ENCODE results near the gene KCNK15. TPM values are rescaled to one million over a fixed set of nuclear protein-coding genes. Genes with fewer than 3 reads are reported as not detected.

The KCNK15 gene
- total and polyA plus RNA-seq, 4 donors: 0.08 to 0.11 (median 0.08) TPM; not detected in 1

DNA sequence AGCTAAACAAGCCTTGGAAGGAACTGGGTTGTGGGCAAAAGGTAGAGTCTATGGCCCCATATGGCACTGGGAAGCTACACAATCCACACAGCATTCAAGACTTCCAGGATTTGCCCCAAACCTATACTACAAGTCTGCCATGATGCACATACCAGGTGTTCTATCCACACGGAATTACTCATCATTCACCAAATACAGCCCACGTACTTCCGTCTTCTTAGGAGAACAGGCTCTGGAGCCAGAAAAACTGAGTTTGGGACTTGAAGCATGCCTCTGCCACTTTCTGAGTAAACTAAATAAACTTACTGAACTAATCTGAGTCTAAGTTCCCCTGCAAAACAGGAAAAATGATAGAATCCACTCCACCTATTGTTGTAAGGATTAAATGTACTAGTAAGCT is 36.1 kb downstream of the KCNK15 start:
- 81% methylated on average over 3 of the region's 3 CpGs for WGBS
- no peak overlapping the region for H3K27ac ChIP-seq (ENCODE audit: low read depth in 1 of 2, low read length in 2 of 2)
- H3K9ac ChIP-seq (ENCODE audit: low read depth in 1 of 2, low read length in 2 of 2): no peak overlapping the region
- H3K27me3 ChIP-seq (ENCODE audit: control insufficient read depth in 4 of 4, insufficient read depth in 4 of 4, low read length in 3 of 4): peaks cover 0 to 11% (median under 1%) of the 10 kb centered on the region in 4 donors
- no peak for TF ChIP-seq FOXA1 (IDR thresholded peaks at IDR 0.05)
- TF ChIP-seq, protein P1, sequence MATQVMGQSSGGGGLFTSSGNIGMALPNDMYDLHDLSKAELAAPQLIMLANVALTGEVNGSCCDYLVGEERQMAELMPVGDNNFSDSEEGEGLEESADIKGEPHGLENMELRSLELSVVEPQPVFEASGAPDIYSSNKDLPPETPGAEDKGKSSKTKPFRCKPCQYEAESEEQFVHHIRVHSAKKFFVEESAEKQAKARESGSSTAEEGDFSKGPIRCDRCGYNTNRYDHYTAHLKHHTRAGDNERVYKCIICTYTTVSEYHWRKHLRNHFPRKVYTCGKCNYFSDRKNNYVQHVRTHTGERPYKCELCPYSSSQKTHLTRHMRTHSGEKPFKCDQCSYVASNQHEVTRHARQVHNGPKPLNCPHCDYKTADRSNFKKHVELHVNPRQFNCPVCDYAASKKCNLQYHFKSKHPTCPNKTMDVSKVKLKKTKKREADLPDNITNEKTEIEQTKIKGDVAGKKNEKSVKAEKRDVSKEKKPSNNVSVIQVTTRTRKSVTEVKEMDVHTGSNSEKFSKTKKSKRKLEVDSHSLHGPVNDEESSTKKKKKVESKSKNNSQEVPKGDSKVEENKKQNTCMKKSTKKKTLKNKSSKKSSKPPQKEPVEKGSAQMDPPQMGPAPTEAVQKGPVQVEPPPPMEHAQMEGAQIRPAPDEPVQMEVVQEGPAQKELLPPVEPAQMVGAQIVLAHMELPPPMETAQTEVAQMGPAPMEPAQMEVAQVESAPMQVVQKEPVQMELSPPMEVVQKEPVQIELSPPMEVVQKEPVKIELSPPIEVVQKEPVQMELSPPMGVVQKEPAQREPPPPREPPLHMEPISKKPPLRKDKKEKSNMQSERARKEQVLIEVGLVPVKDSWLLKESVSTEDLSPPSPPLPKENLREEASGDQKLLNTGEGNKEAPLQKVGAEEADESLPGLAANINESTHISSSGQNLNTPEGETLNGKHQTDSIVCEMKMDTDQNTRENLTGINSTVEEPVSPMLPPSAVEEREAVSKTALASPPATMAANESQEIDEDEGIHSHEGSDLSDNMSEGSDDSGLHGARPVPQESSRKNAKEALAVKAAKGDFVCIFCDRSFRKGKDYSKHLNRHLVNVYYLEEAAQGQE (IDR thresholded peaks at IDR 0.05): no peak
- TF ChIP-seq ZBTB33 (IDR thresholded peaks at IDR 0.05): no peak
- no peak for TF ChIP-seq GABPA (IDR thresholded peaks at IDR 0.05 in 1 of 2, conservative IDR thresholded peaks at IDR 0.05 in 1 of 2)
- no peak for TF ChIP-seq RAD21 (IDR thresholded peaks at IDR 0.05)
- TF ChIP-seq JUND (IDR thresholded peaks at IDR 0.05): no peak
- TF ChIP-seq HNF4G (IDR thresholded peaks at IDR 0.05): no peak
- TF ChIP-seq SP1 (IDR thresholded peaks at IDR 0.05): no peak
- no peaks in the 10 kb centered on the region for H3K36me3 ChIP-seq (ENCODE audit: control insufficient read depth in 4 of 4, insufficient read depth in 3 of 4, low read depth in 1 of 4, low read length in 3 of 4)
- no peaks in the 10 kb centered on the region for H3K9me3 ChIP-seq (ENCODE audit: control insufficient read depth in 4 of 4, low read length in 3 of 4)
- no peaks in the 10 kb centered on the region for H3K4me1 ChIP-seq (ENCODE audit: control insufficient read depth in 4 of 4, insufficient read depth in 4 of 4, low read length in 3 of 4)
- DNase-seq (ENCODE audit: low spot score): no peak
- H3K4me3 ChIP-seq (ENCODE audit: low read depth in 1 of 3, low read length in 3 of 3): no peak overlapping the region

DNA sequence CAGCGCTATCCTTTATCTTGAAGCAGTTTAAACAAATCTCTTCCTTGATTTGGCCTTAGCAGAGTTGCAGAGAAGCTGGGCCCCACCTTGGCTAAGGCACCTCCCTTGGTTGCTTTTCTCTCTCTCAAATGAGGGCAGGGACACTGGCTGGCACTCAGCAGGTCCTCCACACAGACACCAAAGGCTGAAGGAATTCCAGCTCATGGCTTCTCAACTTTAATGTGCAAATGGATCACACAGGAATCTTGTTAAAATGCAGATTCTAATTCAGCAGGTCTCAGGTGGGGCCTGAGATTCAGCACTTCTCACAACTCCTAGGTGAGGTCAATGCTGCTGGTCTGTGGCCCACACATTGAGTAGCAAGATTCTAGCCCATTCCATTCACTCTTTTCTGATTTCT is 39.0 kb downstream of the KCNK15 start:
- Histone ChIP-seq H3K9ac (ENCODE audit: low read depth in 1 of 2, low read length in 2 of 2) (no peak overlapping the region), H3K36me3 (ENCODE audit: control insufficient read depth in 4 of 4, insufficient read depth in 3 of 4, low read depth in 1 of 4, low read length in 3 of 4) (no peaks in the 10 kb centered on the region), H3K9me3 (ENCODE audit: control insufficient read depth in 4 of 4, low read length in 3 of 4) (no peaks in the 10 kb centered on the region), H3K4me3 (ENCODE audit: low read depth in 1 of 3, low read length in 3 of 3) (no peak overlapping the region), H3K27me3 (ENCODE audit: control insufficient read depth in 4 of 4, insufficient read depth in 4 of 4, low read length in 3 of 4) (peaks cover 0 to 13% (median 2%) of the 10 kb centered on the region in 4 donors), H3K4me1 (ENCODE audit: control insufficient read depth in 4 of 4, insufficient read depth in 4 of 4, low read length in 3 of 4) (no peaks in the 10 kb centered on the region), H3K27ac (ENCODE audit: low read depth in 1 of 2, low read length in 2 of 2) (no peak overlapping the region)
- 69% methylated on average over 1 of the region's 1 CpG for WGBS
- TF ChIP-seq, protein P2, sequence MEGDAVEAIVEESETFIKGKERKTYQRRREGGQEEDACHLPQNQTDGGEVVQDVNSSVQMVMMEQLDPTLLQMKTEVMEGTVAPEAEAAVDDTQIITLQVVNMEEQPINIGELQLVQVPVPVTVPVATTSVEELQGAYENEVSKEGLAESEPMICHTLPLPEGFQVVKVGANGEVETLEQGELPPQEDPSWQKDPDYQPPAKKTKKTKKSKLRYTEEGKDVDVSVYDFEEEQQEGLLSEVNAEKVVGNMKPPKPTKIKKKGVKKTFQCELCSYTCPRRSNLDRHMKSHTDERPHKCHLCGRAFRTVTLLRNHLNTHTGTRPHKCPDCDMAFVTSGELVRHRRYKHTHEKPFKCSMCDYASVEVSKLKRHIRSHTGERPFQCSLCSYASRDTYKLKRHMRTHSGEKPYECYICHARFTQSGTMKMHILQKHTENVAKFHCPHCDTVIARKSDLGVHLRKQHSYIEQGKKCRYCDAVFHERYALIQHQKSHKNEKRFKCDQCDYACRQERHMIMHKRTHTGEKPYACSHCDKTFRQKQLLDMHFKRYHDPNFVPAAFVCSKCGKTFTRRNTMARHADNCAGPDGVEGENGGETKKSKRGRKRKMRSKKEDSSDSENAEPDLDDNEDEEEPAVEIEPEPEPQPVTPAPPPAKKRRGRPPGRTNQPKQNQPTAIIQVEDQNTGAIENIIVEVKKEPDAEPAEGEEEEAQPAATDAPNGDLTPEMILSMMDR (IDR thresholded peaks at IDR 0.05; ENCODE audit: low read depth, low read length, missing input control): no peak
- TF ChIP-seq HNF4A (conservative IDR thresholded peaks at IDR 0.05) (no peak), RAD21 (IDR thresholded peaks at IDR 0.05) (no peak), HNF4G (IDR thresholded peaks at IDR 0.05) (no peak), FOXA2 (IDR thresholded peaks at IDR 0.05) (no peak), RXRA (IDR thresholded peaks at IDR 0.05) (no peak), JUND (IDR thresholded peaks at IDR 0.05) (no peak), EGR1 (IDR thresholded peaks at IDR 0.05; ENCODE audit: low read depth in 2 of 2) (no peak), YY1 (IDR thresholded peaks at IDR 0.05) (no peak), TAF1 (conservative IDR thresholded peaks at IDR 0.05) (no peak), FOXA1 (IDR thresholded peaks at IDR 0.05) (no peak), ZBTB33 (IDR thresholded peaks at IDR 0.05) (no peak), GABPA (IDR thresholded peaks at IDR 0.05 in 1 of 2, conservative IDR thresholded peaks at IDR 0.05 in 1 of 2) (no peak)
- TF ChIP-seq, protein P3, sequence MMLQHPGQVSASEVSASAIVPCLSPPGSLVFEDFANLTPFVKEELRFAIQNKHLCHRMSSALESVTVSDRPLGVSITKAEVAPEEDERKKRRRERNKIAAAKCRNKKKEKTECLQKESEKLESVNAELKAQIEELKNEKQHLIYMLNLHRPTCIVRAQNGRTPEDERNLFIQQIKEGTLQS (IDR thresholded peaks at IDR 0.05): no peak
- DNase-seq (ENCODE audit: low spot score): no peak
